HEK293 (cell line): ENCODE results near the gene GSTM1.

Experiments
- EGR2 ChIP-seq: fragments of 450-650 bp; formaldehyde crosslinking; IDR thresholded peaks from 2 replicates; pipeline ENCODE4 v1.5.1; 2016; ENCODE audit warnings: low read depth, missing biosample characterization, missing genetic modification characterization
- MEIS1 ChIP-seq: sonication (generic); formaldehyde crosslinking; IDR thresholded peaks from 2 replicates; pipeline ENCODE4 v1.8.1; 2022; ENCODE audit warnings: missing genetic modification reagents, mild to moderate bottlenecking, borderline replicate concordance
- MYNN ChIP-seq: fragments of 450-650 bp; formaldehyde crosslinking; IDR thresholded peaks from 2 replicates; pipeline ENCODE4 v1.5.1; 2016; ENCODE audit warnings: missing biosample characterization, missing genetic modification characterization, borderline replicate concordance
- REPIN1 ChIP-seq: fragments of 450-650 bp; formaldehyde crosslinking; IDR thresholded peaks from 2 replicates; pipeline ENCODE4 v1.5.1; 2017; ENCODE audit warnings: missing biosample characterization, missing genetic modification characterization, low read depth
- ZBTB1 ChIP-seq: fragments of 450-650 bp; formaldehyde crosslinking; IDR thresholded peaks from 2 replicates; pipeline ENCODE4 v1.5.1; 2016; ENCODE audit warnings: missing biosample characterization, missing genetic modification characterization
- ZFP41 ChIP-seq: fragments of 450-650 bp; formaldehyde crosslinking; IDR thresholded peaks from 2 replicates; pipeline ENCODE4 v1.5.1; 2016; ENCODE audit warnings: missing biosample characterization, missing genetic modification characterization, borderline replicate concordance
- ZFP69B ChIP-seq: fragments of 450-650 bp; formaldehyde crosslinking; IDR thresholded peaks from 2 replicates; pipeline ENCODE4 v1.5.1; 2016; ENCODE audit warnings: missing biosample characterization, missing genetic modification characterization
- ZNF138 ChIP-seq: fragments of 450-650 bp; formaldehyde crosslinking; IDR thresholded peaks from 2 replicates; pipeline ENCODE4 v1.5.1; 2016; ENCODE audit warnings: missing biosample characterization, missing genetic modification characterization, borderline replicate concordance
- ZNF2 ChIP-seq: fragments of 450-650 bp; formaldehyde crosslinking; IDR thresholded peaks from 2 replicates; pipeline ENCODE4 v1.5.1; 2016; ENCODE audit warnings: missing biosample characterization, missing genetic modification characterization
- ZNF221 ChIP-seq: fragments of 450-650 bp; formaldehyde crosslinking; IDR thresholded peaks from 2 replicates; pipeline ENCODE4 v1.5.1; 2017; ENCODE audit warnings: missing biosample characterization, missing genetic modification characterization, borderline replicate concordance
- ZNF311 ChIP-seq: fragments of 450-650 bp; formaldehyde crosslinking; IDR thresholded peaks from 2 replicates; pipeline ENCODE4 v1.5.1; 2017; ENCODE audit warnings: missing biosample characterization, missing genetic modification characterization, borderline replicate concordance
- ZNF37A ChIP-seq: fragments of 450-650 bp; IDR thresholded peaks from 2 replicates; pipeline ENCODE4 v1.5.1; 2018; ENCODE audit warnings: missing biosample characterization, missing genetic modification characterization
- ZNF416 ChIP-seq: fragments of 450-650 bp; formaldehyde crosslinking; IDR thresholded peaks from 2 replicates; pipeline ENCODE4 v1.5.1; 2016; ENCODE audit warnings: missing biosample characterization, missing genetic modification characterization
- ZNF600 ChIP-seq: fragments of 450-650 bp; formaldehyde crosslinking; IDR thresholded peaks from 2 replicates; pipeline ENCODE4 v1.5.1; 2016; ENCODE audit warnings: missing biosample characterization, missing genetic modification characterization
- ZNF623 ChIP-seq: fragments of 450-650 bp; formaldehyde crosslinking; IDR thresholded peaks from 2 replicates; pipeline ENCODE4 v1.5.1; 2016; ENCODE audit warnings: missing biosample characterization, missing genetic modification characterization
- ZNF664 ChIP-seq: fragments of 450-650 bp; formaldehyde crosslinking; IDR thresholded peaks from 2 replicates; pipeline ENCODE4 v1.5.1; 2016; ENCODE audit warnings: missing biosample characterization, missing genetic modification characterization
- ZNF791 ChIP-seq: fragments of 450-650 bp; formaldehyde crosslinking; IDR thresholded peaks from 2 replicates; pipeline ENCODE4 v1.5.1; 2016; ENCODE audit warnings: missing biosample characterization, missing genetic modification characterization
- ZNF830 ChIP-seq: fragments of 450-650 bp; IDR thresholded peaks from 2 replicates; pipeline ENCODE4 v1.5.0; 2018; ENCODE audit warnings: missing biosample characterization, missing genetic modification characterization, low read depth, mild to moderate bottlenecking, moderate library complexity
- ZSCAN30 ChIP-seq: fragments of 450-650 bp; IDR thresholded peaks from 2 replicates; pipeline ENCODE4 v1.5.1; 2018; ENCODE audit warnings: missing biosample characterization, mild to moderate bottlenecking, missing genetic modification characterization, moderate library complexity
- ZXDB ChIP-seq: fragments of 450-650 bp; formaldehyde crosslinking; IDR thresholded peaks from 2 replicates; pipeline ENCODE4 v1.5.1; 2016; ENCODE audit warnings: missing biosample characterization, missing genetic modification characterization
- TF ChIP-seq, protein P1 (sequence below): fragments of 450-650 bp; formaldehyde crosslinking; conservative IDR thresholded peaks from 2 replicates; pipeline ENCODE4 v1.5.1; 2016; ENCODE audit warnings: low read depth, missing biosample characterization, missing genetic modification characterization
- TF ChIP-seq, protein P2 (sequence below): fragments of 450-650 bp; formaldehyde crosslinking; IDR thresholded peaks from 2 replicates; pipeline ENCODE4 v1.5.1; 2016; ENCODE audit warnings: missing biosample characterization, missing genetic modification characterization
- TF ChIP-seq, protein P3 (sequence below): fragments of 450-650 bp; formaldehyde crosslinking; IDR thresholded peaks from 2 replicates; pipeline ENCODE4 v1.5.1; 2017; ENCODE audit warnings: missing biosample characterization, missing genetic modification characterization
- TF ChIP-seq, protein P4 (sequence below): fragments of 450-650 bp; formaldehyde crosslinking; IDR thresholded peaks from 2 replicates; pipeline ENCODE4 v1.5.1; 2016; ENCODE audit warnings: missing biosample characterization, missing genetic modification characterization
- TF ChIP-seq, protein P5 (sequence below): fragments of 450-650 bp; formaldehyde crosslinking; IDR thresholded peaks from 2 replicates; pipeline ENCODE4 v1.5.1; 2017; ENCODE audit warnings: missing biosample characterization, missing genetic modification characterization
- TF ChIP-seq, protein P6 (sequence below): fragments of 450-650 bp; formaldehyde crosslinking; IDR thresholded peaks from 2 replicates; pipeline ENCODE4 v1.5.1; 2016; ENCODE audit warnings: missing biosample characterization, missing genetic modification characterization
- TF ChIP-seq, protein P7 (sequence below): fragments of 450-650 bp; formaldehyde crosslinking; IDR thresholded peaks from 2 replicates; pipeline ENCODE4 v1.5.1; 2016; ENCODE audit warnings: missing biosample characterization, missing genetic modification characterization

GSTM1 gene

DNA sequence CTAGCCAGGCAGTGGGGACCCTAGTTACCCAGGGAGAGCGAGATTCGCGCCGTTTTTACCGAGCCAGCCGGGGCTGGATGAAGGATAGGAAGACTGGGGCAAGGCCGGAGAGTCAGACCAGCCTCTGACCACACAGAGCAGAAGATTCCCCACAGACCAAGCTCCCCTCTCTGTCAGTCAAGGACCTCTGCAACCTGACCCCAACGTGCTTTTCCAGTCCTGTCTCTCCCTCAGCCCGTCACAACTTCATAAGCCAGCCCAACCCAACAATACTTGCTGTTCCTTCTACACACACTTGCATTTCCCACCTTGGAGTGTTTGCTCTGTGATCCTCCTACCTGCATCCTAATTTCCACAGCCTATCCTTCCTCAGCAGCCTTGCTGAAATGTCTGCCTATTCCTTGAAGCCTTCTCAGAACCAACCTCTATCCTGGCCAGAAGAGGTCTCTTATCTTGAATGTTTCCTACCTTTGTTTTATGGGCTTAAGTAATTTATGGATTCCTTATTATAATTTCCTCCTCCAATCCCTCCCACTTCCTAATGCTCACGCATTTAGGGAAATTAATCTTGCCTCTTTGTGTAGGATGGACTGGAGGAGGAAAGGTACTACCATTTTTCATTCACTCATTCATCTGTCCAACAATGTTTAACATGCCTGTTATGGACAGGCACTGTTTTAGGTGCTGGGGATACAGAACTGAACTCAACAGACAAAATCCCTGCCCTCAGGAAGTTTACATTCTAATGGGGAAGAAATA is 53.2 kb downstream of the GSTM1 start, which contains the start of gene GSTM3 (continued):
- TF ChIP-seq, protein P1, sequence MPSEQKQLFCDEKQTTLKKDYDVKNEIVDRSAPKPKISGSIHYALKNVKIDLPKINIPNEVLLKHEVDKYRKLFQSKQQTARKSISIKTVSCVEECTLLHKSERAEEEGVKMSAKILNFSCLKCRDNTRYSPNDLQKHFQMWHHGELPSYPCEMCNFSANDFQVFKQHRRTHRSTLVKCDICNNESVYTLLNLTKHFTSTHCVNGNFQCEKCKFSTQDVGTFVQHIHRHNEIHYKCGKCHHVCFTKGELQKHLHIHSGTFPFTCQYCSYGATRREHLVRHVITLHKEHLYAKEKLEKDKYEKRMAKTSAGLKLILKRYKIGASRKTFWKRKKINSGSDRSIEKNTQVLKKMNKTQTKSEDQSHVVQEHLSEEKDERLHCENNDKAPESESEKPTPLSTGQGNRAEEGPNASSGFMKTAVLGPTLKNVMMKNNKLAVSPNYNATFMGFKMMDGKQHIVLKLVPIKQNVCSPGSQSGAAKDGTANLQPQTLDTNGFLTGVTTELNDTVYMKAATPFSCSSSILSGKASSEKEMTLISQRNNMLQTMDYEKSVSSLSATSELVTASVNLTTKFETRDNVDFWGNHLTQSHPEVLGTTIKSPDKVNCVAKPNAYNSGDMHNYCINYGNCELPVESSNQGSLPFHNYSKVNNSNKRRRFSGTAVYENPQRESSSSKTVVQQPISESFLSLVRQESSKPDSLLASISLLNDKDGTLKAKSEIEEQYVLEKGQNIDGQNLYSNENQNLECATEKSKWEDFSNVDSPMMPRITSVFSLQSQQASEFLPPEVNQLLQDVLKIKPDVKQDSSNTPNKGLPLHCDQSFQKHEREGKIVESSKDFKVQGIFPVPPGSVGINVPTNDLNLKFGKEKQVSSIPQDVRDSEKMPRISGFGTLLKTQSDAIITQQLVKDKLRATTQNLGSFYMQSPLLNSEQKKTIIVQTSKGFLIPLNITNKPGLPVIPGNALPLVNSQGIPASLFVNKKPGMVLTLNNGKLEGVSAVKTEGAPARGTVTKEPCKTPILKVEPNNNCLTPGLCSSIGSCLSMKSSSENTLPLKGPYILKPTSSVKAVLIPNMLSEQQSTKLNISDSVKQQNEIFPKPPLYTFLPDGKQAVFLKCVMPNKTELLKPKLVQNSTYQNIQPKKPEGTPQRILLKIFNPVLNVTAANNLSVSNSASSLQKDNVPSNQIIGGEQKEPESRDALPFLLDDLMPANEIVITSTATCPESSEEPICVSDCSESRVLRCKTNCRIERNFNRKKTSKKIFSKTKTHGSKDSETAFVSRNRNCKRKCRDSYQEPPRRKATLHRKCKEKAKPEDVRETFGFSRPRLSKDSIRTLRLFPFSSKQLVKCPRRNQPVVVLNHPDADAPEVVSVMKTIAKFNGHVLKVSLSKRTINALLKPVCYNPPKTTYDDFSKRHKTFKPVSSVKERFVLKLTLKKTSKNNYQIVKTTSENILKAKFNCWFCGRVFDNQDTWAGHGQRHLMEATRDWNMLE (tag by site-specific recombination) = no peak
- TF ChIP-seq ZNF416 (tag by site-specific recombination) (no peak), ZNF791 (tag by site-specific recombination) (no peak), ZXDB (tag by site-specific recombination) (no peak), ZFP41 (tag by site-specific recombination) (no peak), ZBTB1 (tag by site-specific recombination) (no peak), EGR2 (tag by site-specific recombination) (peak; percentile 77), ZNF138 (no peak), ZNF221 (tag by site-specific recombination) (no peak), ZNF600 (tag by site-specific recombination) (no peak), MYNN (tag by site-specific recombination) (peak; percentile 49; the same call in 1 of the 2 replicates), ZNF664 (tag by site-specific recombination) (no peak), ZNF830 (tag by site-specific recombination) (no peak), ZFP69B (tag by site-specific recombination) (0 out of 2 replicates have a peak, but pooled peaks have one; percentile 12), ZSCAN30 (tag by site-specific recombination) (no peak), REPIN1 (tag by site-specific recombination) (no peak), ZNF37A (no peak), ZNF2 (tag by site-specific recombination) (no peak), ZNF623 (tag by site-specific recombination) (no peak), MEIS1 (no peak), ZNF311 (tag by site-specific recombination) (no peak)
- TF ChIP-seq, protein P2, sequence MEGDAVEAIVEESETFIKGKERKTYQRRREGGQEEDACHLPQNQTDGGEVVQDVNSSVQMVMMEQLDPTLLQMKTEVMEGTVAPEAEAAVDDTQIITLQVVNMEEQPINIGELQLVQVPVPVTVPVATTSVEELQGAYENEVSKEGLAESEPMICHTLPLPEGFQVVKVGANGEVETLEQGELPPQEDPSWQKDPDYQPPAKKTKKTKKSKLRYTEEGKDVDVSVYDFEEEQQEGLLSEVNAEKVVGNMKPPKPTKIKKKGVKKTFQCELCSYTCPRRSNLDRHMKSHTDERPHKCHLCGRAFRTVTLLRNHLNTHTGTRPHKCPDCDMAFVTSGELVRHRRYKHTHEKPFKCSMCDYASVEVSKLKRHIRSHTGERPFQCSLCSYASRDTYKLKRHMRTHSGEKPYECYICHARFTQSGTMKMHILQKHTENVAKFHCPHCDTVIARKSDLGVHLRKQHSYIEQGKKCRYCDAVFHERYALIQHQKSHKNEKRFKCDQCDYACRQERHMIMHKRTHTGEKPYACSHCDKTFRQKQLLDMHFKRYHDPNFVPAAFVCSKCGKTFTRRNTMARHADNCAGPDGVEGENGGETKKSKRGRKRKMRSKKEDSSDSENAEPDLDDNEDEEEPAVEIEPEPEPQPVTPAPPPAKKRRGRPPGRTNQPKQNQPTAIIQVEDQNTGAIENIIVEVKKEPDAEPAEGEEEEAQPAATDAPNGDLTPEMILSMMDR (tag by site-specific recombination) = no peak
- TF ChIP-seq, protein P3, sequence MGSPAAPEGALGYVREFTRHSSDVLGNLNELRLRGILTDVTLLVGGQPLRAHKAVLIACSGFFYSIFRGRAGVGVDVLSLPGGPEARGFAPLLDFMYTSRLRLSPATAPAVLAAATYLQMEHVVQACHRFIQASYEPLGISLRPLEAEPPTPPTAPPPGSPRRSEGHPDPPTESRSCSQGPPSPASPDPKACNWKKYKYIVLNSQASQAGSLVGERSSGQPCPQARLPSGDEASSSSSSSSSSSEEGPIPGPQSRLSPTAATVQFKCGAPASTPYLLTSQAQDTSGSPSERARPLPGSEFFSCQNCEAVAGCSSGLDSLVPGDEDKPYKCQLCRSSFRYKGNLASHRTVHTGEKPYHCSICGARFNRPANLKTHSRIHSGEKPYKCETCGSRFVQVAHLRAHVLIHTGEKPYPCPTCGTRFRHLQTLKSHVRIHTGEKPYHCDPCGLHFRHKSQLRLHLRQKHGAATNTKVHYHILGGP (tag by site-specific recombination) = no peak
- TF ChIP-seq, protein P4, sequence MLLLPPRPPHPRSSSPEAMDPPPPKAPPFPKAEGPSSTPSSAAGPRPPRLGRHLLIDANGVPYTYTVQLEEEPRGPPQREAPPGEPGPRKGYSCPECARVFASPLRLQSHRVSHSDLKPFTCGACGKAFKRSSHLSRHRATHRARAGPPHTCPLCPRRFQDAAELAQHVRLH (tag by site-specific recombination) = 0 out of 2 replicates have a peak, but pooled peaks have one; percentile 16
- TF ChIP-seq, protein P5, sequence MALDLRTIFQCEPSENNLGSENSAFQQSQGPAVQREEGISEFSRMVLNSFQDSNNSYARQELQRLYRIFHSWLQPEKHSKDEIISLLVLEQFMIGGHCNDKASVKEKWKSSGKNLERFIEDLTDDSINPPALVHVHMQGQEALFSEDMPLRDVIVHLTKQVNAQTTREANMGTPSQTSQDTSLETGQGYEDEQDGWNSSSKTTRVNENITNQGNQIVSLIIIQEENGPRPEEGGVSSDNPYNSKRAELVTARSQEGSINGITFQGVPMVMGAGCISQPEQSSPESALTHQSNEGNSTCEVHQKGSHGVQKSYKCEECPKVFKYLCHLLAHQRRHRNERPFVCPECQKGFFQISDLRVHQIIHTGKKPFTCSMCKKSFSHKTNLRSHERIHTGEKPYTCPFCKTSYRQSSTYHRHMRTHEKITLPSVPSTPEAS = peak; percentile 60; the same call in 1 of the 2 replicates
- TF ChIP-seq, protein P6, sequence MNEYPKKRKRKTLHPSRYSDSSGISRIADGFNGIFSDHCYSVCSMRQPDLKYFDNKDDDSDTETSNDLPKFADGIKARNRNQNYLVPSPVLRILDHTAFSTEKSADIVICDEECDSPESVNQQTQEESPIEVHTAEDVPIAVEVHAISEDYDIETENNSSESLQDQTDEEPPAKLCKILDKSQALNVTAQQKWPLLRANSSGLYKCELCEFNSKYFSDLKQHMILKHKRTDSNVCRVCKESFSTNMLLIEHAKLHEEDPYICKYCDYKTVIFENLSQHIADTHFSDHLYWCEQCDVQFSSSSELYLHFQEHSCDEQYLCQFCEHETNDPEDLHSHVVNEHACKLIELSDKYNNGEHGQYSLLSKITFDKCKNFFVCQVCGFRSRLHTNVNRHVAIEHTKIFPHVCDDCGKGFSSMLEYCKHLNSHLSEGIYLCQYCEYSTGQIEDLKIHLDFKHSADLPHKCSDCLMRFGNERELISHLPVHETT = no peak
- TF ChIP-seq, protein P7, sequence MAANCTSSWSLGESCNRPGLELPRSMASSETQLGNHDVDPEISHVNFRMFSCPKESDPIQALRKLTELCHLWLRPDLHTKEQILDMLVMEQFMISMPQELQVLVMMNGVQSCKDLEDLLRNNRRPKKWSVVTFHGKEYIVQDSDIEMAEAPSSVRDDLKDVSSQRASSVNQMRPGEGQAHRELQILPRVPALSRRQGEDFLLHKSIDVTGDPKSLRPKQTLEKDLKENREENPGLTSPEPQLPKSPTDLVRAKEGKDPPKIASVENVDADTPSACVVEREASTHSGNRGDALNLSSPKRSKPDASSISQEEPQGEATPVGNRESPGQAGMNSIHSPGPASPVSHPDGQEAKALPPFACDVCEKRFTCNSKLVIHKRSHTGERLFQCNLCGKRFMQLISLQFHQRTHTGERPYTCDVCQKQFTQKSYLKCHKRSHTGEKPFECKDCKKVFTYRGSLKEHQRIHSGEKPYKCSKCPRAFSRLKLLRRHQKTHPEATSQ (tag by site-specific recombination) = no peak
